Upper lobe of left lung (tissue), 4 donors: ENCODE measurements around the gene SV2C.

Experiments
- CTCF ChIP-seq, 6 experiments: fragments of 450-650 bp in 4 of 6; fragments of 200-600 bp in 2 of 6; sonication (generic) in 2 of 6; IDR thresholded peaks; one replicate each; pipeline ENCODE4 v1.5.1; 2016 to 2019; ENCODE audit warnings: antibody characterized with exemption in 6 of 6
- POLR2A ChIP-seq, 4 donors: fragments of 450-650 bp; IDR thresholded peaks; one replicate each; pipeline ENCODE4 v1.5.1; 2016 to 2017; ENCODE audit warnings: antibody characterized with exemption in 4 of 4, mild to moderate bottlenecking in 2 of 4

- no peak for TF ChIP-seq CTCF (IDR thresholded peaks at IDR 0.05)
- TF ChIP-seq POLR2A (IDR thresholded peaks at IDR 0.05): no peak
Measured at GRCh38 chr5:76305775-76306174, 222.6 kb downstream of the SV2C start.
